GM19395 (cell line): Measurements from ENCODE around the gene PROSER2.
"Not testable (repeated sequence)": the region's sequence is repeated elsewhere in the genome, so short reads cannot be mapped to it uniquely, and the experiment has no call there.

Experiments used
- ATAC-seq: cut with Tn5 transposase; IDR thresholded peaks from one replicate; pipeline ENCODE4 v1.9.1; 2021; ENCODE audit warnings: mild to moderate bottlenecking, moderate library complexity; ENCODE audit not compliant: unreplicated experiment

PROSER2 gene

DNA sequence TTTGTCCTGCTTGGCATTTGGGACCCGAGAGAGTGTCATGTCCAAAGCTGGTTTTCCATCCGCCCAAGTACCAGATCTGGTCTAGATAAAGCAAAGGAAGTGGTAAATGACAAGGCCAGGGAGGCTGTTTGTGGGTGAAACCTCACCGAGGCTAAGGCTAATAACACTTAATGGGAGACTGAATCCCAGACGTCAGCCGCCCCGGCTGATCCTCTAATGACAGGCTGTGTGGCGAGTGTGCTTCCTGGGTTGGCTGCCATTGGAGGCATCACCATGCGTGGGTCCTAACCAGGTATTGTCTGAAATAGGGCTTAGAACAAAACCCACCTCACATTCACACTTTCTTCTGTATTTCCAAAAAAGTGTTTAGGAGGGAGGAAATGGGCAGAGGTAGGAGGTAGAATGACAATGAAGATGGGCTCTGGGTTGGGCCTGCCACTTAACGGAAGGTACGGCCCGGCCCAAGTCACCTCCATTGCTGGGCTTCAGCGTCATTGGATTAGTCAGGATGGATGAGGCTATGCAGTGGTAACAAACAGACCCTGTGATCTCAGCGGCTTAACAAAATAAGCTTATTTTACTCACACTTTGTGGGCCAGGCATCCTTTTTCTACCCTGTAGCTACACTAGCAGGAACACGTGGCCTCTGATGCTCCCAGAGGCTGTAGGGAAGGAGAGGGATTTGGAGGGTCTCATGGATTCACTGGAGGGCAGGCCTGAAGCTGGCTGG lies 59.7 kb downstream of the PROSER2 start:
- ATAC-seq, result no peak

DNA sequence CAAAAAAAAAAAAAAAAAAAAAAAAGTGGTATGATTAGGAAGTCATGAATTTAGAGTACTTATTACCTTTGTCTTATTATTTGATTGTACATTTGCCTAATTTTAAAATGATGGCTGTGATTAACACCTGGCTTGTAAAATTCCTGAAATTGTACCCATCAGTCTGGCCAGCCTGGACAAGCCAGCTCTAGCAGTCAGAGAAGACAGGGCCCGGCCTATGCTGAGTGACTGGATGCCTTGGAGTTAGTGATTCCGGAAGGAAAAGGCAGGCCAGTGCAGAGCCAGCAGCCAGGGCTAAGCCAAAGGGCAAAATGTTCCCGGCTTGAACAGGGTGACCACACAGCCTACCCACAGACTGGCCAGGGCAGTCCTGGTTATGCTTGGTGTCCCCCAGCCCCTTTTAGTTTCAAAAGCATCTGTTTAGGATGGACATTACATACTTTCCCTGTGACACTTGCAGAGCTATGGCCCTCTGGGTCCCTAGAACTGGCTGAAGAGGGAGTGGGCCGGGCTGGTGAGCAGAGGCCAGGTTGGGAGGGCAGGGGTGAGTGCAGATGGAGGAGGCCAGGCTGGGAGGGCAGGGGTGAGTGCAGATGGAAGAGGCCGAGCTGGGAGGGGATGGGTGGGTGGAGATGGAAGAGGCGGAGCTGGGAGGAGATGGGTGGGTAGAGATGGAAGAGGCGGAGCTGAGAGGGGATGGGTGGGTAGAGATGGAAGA lies 61.7 kb downstream of the PROSER2 start:
- ATAC-seq, result no peak

DNA sequence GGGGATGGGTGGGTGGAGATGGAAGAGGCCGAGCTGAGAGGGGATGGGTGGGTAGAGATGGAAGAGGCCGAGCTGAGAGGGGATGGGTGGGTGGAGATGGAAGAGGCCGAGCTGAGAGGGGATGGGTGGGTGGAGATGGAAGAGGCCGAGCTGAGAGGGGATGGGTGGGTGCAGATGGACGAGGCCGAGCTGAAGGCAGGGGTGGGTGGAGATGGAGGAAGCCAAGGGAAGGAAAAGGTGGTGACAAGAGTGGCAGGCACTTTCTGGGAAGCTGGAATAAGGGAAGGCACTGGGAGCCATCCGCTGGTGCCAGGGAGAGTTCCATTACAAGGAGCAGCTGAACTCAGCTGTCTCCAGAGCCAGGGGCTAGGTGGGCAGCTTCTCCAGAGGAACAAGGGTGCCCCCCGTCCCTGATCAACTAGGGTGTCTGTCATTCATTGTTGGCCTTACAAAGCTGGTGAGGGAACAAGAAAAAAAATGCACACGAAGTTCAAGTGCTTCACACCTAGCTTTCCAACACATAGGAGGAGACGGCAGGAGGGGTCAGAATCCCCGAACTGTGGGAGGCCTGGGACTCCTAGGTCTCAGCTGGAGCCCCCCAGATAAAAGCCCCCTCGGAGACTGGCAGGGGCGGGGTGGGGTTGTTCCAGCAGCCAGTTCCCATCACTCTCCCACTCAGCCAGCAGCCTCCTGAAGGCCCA lies 62.4 kb downstream of the PROSER2 start:
- ATAC-seq, result no peak

DNA sequence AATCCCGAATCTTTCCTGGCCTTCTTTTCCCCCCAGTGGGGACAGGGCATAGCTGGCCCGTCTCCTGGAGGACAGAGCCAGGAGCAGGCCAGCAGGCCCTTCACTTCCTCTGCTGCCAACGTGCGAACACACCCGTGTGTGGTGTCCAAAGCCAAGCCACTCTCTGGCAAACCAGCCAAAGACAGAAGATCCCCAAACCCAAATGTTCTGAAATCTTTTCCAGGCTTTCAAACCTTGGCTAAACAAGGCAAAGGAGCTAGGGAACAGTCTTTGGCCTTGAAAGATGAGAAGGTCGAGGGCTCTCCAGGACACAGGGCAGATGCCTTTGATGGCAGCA lies 63.0 kb downstream of the PROSER2 start:
- ATAC-seq, result no peak

DNA sequence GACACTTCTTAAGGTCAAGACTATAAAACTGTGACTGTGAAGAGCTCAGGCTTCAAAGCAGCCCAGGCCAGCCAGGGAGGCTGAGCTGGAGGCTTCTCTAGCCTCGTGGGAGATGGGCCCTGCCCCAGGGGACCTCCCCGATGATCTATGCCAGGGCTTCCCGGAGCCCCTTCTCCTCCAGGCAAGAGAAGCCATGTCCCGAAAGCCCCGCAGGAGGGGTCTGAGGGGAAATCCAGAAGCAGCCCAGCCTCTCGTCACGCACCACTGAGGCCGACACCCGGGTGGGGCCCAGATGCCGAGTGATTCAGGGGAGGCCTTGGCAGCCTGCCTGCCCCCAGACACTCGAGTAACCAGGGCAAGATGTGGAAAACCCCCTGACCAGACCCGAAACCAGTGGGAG lies 63.7 kb downstream of the PROSER2 start:
- no peak for ATAC-seq

DNA sequence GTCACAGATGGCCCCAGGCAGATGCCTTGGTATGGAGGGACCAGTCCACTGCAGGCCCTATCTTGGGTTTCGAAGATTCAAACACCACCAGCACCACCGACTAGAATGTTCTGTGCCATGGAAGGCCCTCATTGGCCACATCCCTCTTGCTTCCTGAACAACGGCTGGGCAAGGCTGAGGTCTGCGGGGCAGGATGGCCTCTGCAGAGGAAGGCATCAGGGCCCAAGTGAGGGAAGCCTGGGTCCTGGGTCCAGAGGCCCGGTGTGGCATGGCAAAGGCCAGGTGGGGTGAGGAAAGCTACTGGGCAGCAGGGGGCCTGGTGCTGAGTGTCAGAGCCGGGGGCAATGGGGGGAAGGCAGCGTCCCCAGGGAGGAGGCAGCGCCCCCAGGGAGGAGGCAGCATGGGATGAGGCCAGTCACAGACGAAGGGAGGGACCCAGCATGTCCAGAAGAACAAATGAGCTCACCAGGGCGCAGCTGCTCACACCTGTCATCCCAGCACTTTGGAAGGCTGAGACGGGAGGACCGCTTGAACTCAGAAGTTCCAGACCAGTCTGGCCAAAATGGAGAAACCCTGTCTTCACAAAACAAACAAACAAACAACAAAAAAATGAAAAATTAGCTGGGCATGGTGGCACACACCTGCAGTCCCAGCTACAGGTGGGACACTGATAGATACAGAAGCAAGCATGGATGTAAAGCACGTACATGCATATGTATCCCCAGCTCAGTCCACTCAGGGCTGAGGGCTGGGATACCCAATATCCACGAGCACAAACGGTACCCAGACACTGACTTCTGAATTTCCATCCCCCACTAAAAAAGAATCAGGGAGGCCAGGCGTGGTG lies 64.4 kb downstream of the PROSER2 start:
- ATAC-seq, result no peak

DNA sequence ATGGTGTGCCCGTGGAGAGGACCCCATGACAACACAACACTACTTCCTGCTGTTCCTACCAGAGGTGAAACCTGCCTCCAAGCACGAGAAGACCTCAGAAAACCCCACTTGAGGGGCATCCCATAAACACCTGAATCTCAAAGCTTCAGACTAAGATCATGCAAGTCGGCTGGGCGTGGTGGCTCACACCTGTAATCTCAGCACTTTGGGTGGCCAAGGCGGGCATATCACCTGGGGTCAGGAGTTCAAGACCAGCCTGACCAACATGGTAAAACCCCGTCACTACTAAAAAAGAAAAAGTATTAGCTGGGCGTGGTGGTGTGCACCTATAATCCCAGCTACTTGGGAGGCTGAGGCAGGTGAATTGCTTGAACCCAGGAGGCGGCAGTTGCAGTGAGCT lies 66.1 kb downstream of the PROSER2 start:
- ATAC-seq, result not testable (repeated sequence)

DNA sequence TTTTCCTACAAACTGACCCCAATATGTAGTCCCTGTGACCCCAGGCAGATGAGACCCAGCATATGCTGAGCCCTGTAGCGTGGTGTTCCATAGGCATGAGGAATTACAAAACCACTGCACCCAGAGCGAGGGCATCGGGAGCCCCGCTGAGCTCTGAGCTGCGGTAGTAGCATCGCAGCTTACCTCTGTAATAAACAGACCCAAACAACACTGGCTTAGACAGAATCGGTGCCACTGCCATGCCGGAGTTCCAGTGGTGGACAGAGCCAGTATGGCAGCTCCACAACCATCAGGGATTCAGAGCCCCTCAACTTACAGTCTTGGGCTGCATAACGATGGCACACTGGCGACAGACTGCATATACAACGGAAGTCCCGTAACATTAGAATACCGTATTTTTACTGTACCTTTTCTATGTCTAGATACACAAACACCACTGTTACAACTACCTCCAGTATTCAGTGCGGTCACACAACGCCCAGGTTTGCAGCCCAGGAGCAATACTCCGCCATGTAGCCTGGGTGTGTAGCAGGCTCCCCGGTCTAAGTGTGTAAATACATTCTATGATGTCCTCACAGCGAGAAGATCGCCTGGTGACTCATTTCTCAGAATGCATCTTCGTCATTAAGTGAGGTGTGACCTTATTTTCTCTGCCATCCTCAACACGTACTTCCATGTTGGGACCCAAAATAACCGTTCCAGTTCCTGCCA lies 68.8 kb downstream of the PROSER2 start:
- no peak for ATAC-seq

DNA sequence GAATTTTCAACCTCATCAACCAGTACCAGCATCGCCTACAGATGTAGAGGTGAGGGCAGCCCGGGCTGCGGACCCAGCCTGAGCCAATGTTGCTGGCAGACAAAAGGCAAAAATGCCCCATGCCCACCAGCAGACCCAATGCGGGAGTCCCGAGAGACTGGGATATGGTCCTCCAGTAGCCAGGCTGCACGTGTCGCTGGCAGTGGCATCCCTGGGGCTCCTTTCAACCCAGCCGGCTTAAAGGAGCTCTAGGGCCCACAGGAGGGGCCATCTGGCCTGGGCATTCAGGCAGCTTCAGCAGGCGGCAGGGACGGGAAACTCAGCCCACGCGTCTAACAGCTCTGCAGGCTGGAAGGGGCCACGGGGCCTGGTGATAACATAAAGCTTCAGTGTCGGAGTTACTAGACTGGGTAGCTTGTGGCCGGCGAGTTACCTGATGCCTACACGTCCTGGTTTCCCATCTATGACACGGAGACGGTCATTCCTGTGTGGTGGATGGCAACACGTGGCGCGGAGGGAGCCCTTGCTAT lies 70.7 kb downstream of the PROSER2 start:
- no peak for ATAC-seq

DNA sequence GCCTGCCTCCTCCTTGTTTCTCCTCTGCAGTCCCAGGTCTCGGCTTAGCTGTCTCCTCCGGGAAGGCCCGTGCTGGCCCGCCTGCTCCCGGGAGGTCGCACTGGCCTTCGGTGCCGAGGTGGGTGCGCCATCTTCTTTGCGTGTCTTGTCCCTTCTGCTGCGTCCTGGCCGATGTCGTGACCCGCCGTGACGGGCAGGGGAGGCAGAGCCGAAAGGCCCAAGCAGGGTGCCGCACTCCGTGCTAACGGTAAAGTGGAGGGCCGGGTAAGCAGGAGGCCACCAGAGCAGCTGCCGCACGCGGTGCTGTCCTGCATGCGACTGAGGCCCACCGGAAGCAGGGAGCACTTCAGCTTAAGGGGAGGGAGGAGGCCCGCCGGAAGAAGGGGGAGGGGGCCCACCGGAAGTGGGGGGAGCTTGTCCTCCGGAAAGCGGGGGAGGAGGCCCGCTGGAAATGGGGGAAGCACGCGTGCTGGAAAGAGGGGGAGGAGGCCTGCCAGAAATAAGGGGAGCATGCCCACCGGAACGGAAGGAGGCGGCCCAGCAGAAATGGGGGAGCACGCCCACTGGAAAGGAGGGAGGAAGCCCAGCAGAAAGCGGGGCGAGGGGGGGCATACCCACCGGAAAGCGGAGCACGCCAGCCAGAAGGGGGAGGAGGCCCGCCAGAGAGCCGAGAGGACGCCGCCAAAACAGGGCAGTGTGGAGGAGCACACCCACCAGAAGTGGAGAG lies 71.4 kb downstream of the PROSER2 start:
- no peak for ATAC-seq

DNA sequence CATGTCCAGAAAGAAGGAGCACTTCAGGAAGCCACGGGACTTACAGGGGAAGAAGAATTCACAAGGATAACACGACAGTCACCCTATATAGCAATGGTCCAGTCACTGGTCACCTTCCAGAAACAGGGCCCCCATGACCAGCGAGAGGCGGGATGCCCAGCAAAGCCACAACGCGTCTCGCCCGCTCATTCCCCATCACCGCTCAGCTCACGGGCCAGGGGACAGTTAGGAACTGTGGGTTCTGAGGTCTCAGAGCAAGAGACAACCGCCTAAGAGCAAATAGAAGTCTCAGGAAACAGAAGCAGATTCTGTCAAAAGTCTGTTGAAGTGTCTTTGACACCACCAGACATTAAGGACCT lies 71.9 kb downstream of the PROSER2 start:
- ATAC-seq, result no peak

DNA sequence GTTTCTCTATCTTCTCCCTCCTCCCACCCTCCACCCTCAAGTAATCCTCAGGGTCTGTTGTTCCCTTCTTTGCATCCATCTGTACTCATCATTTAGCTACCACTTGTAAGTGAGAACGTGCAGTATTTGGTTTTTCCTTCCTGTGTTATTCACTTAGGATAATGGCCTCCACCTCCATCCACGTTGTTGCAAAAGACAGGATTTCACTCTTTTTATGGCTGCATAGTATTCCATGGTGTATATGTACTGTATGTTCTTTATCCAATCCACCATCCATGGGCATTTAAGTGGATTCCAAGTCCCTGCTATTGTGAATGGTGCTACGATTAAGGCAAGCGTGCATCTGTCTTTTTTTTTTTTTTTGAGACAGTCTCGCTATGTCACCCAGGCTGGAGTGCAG lies 72.4 kb downstream of the PROSER2 start:
- no peak for ATAC-seq

DNA sequence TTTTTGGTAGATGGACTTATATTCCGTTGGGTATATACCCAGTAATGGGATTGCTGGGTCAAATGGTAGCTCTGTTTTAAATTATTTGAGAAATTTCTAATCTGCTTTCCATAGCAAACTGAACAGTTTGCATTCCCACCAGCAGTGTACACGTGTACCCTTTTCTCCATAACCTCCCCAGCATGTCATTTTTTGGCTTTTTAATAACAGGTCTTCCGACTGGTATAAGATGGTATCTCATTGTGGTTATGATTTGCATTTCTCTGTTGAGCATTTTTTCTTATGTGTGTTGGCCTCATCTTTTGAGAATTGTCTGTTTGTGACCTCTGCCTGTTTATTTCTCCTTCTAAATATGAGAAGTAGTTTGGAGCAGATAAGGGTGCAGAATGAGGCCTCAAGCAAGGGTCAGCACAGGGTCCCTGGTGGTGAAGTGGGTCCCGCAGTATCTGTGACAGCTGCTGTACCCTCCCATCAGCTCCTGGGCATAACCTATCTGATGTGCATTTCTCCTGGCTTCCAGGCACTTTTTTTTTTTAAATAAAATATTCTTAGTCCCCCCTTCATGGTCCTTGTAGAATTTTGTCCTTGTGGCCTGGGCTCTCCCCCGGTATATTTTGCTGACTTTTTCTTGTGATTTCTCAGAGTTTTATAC lies 73.5 kb downstream of the PROSER2 start:
- no peak for ATAC-seq

DNA sequence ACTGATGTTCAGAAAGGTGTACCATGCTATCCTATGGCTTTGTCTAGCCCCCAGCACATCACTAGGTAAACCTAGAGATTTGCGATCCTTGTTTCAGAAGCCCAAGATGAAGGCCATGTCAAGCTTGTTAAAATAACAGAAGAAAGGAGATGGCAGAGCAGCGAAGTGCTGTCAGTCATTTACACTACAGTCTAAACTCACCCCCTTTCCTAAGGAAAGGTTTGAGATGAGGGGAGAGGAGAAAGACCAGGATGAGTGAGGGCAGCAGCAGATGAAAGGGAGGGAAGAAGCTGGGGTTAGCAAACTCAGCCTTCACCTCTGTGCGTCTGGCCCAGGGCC lies 74.8 kb downstream of the PROSER2 start:
- ATAC-seq, result no peak

DNA sequence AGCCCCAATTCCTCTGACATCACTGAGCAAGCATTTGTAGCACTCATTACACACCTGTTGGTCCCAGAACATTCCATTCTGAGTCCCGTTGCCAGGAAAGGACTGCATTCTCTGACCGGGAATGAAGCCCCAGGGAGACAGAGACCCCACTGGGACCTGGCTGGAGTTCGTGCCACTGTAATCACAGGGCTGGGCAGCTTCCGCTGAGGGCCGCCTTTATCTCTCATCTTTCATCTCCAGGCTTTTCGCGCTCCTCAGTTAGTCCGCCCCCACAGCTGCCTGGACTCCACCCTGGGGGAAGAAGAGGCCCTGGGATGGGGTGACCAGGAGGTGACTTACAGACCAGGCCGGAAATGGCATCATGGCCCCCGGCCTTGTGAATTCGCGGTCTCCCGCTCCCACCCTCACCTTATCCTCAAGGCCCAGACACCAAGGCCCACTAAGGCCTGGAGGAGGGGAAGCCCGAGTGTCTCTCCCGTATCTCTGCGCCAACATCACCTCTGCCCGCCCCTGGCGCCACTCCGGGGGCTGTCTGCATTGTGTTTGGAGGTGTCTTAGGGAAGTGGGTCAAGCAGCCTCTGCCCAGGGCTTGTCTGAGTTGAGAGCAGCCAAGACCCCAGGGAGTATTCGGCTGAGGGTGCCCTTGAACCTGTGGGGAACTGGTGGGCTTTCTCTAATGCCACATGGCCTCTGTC lies 75.4 kb downstream of the PROSER2 start:
- ATAC-seq, result no peak

DNA sequence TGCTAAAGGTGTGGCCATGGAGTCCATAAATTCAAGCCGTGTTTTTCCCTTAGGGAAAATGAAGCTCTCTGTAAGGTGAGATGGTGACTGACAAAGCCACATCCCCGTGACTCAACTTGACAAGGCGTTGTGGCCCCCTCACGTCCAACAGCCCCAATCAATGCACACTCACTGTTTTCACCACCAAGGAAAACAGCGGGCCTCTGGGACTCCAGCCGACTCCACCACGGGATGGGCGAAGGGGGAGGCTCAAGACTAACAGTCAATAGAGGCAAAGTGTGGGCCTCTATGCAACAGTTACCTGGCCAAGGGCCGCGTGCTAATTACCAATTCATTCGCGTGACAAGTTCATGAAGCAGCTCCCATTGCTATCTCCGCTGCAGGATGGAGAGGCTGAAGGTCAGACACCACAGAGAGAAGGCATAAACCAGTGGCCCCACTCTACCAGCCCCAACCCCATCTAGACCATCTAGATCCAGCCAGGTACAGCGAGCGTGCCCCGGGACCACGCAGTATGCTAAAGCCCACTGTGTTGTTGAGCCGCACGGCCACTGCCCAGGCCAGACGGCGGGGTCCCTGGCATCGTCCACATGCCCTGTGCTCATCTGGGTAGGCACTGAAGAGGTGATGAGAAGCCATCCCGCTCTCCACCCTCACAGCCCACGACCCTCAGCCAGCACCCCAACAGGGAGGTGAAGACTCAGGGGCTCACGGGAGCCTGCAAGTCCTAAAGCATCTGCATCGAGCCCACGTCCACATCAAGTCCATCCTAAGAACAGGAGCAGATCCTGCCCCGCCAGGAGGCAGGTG lies 76.1 kb downstream of the PROSER2 start:
- ATAC-seq, result no peak

DNA sequence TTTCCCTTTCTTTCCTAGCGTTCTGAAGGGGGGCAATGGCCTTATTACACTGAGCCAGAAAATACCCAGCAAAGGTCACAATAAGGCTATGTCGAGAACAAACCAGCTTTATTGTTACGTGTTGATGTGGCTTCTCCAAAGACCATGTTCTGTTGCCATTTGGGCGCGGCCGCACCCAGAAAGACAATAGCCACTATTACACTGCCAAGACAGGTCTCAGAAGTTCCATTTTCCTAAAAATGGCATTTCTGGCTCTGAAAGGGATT lies 77.8 kb downstream of the PROSER2 start:
- ATAC-seq, result no peak

DNA sequence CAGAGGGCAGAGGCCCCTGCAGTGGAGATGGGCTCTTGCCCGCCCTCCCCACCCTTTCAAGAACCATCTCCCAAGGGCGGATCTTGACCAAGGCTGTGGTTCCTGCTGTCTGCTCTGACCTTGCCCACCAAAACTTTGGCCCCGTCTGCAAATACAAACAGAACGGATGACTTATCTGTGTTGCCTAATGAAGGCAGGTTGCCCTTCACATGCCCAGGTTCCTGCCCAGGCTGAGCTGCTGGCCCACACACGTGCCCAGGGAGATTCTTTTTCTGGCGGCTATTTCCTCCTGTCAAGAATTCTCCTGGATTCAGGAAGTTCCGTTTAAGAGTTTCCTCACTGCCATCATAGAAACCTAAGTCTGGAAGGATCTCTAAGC lies 78.3 kb downstream of the PROSER2 start:
- ATAC-seq, result no peak
